Activated naive CD8-positive, alpha-beta T cell treated with anti-CD3 and anti-CD28 coated beads for 36 hours (primary cell): Measurements from ENCODE around the gene UCKL1. TPM values are rescaled to one million over a fixed set of nuclear protein-coding genes. Genes with fewer than 3 reads are reported as not detected.
"Not testable (repeated sequence)": the region's sequence is repeated elsewhere in the genome, so short reads cannot be mapped to it uniquely, and the experiment has no call there.

Experiments used
- DNase-seq: peaks from one replicate; pipeline ENCODE4 v3.0.0; 2021
- H3K27ac Mint-ChIP-seq: one replicate; pipeline ENCODE4 v1.8.0; 2022; ENCODE audit warnings: mild to moderate bottlenecking, moderate library complexity, mixed read lengths
- H3K27me3 Mint-ChIP-seq: one replicate; pipeline ENCODE4 v1.8.0; 2022; ENCODE audit warnings: mild to moderate bottlenecking, mixed read lengths
- H3K36me3 Mint-ChIP-seq: one replicate; pipeline ENCODE4 v1.8.0; 2021; ENCODE audit warnings: mild to moderate bottlenecking, mixed read lengths
- H3K4me1 Mint-ChIP-seq: one replicate; pipeline ENCODE4 v1.8.0; 2021; ENCODE audit warnings: mixed read lengths
- H3K4me3 Mint-ChIP-seq: one replicate; pipeline ENCODE4 v1.8.0; 2022; ENCODE audit warnings: mild to moderate bottlenecking, moderate library complexity, mixed read lengths
- H3K9me3 Mint-ChIP-seq: one replicate; pipeline ENCODE4 v1.8.0; 2022; ENCODE audit warnings: mixed read lengths
- total RNA-seq, 2 experiments: library from RNA; stranded (reverse); gene quantifications; one replicate each; pipeline ENCODE4 v1.2.3, GENCODE V29; 2021

Gene UCKL1
- total RNA-seq, 2 experiments from 2014 or later: 27.6 to 28.9 TPM

- H3K36me3 Mint-ChIP-seq: peaks cover 19% of the 10 kb centered on the region
- no peak for DNase-seq
- no peaks in the 10 kb centered on the region for H3K9me3 Mint-ChIP-seq
- peak overlapping the region; percentile 85 for H3K27ac Mint-ChIP-seq
- no peaks in the 10 kb centered on the region for H3K27me3 Mint-ChIP-seq
- peak overlapping the region; percentile 80 for H3K4me3 Mint-ChIP-seq
- peaks cover 48% of the 10 kb centered on the region for H3K4me1 Mint-ChIP-seq
These were observed 20.9 kb upstream of the UCKL1 start for GRCh38 chr20:63976980-63977738.

- DNase-seq, H3K9me3 Mint-ChIP-seq, H3K27me3 Mint-ChIP-seq, H3K27ac Mint-ChIP-seq: not testable (repeated sequence)
- peaks cover 45% of the 10 kb centered on the region for H3K4me1 Mint-ChIP-seq
- peaks cover 19% of the 10 kb centered on the region for H3K36me3 Mint-ChIP-seq
- H3K4me3 Mint-ChIP-seq: peak overlapping the region; percentile 66
These were observed 20.3 kb upstream of the UCKL1 start for GRCh38 chr20:63976511-63976910.

DNA sequence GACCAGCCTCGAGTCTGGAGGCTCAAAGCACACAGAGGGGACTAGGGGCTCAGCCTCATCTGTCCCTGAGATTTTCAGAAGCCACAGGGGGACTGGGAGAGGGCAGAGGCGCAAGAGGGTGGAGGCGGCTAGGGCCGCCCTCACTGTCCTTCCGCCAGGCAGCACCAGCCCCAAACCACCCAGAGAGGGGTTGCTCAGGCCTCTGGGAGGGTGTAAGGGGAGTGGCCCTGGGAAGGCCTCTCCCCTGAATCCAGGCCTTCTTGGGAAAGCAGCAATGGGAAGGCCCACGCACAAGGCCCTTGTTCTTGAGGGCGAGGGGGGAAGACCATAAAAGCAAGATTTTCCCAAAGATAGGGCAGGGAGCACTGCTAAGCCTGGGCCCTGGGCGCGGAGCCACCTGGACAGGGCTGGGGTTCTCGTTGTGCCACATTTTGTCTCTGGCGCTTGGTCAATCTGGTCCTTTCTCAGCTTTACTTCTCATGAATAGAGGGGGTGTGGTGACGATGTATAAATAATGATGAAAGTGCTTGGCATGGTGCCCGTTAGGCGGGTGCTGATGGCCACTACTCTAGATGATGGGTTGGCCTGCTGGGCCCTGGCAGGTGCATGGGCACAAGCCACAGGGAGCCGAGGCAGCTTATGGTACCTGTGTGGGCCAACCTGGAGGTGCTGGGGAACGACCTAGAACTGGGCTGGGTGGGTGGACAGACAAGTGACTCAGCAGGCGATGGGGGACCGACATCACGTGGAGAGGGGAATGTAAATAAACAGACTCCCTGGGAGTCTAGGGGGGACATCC lies 18.4 kb upstream of the UCKL1 start:
- Mint-ChIP-seq H3K36me3 (peaks cover 18% of the 10 kb centered on the region), H3K4me3 (no peak overlapping the region), H3K27me3 (no peaks in the 10 kb centered on the region), H3K27ac (peak overlapping the region; percentile 44), H3K9me3 (no peaks in the 10 kb centered on the region), H3K4me1 (peaks cover 34% of the 10 kb centered on the region)
- DNase-seq: no peak

DNA sequence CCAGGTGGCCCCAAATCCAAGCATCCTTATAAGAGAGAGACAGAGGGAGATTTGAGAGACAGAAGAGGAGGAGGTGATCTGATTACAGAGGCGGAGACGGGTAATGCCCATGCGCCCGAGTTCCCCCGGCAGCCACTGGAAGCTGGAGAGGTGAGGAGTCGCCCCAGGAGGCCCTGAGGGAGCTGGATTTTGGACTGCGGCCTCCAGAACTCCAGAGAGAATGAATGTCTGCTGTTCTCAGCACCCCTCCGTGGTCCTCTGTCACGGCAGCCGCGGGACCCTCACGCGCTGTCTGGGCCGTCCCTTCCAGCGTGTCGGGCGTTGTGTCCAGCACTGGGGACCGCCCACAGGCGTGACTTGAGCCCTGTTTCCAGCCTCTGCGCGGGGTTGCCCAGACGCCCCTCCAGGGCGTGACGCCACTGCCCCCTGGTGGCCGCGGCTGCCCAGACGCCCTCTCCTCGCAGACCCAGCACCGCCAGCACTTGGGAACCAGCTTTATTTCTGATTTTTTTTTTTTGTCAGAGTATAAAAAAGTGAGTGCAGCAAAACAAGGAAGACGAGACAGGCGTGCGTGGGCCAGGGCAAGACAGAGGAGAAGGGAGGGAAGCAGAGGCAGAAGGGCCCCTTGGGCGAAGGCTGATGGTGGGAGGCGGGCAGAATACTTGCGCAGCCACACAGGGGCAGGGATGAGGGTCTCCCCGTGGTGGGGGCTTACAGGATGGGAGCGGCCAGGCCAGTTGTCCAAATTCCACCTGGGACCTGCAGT lies 17.6 kb upstream of the UCKL1 start:
- peak overlapping the region; percentile 0 for H3K27ac Mint-ChIP-seq
- H3K27me3 Mint-ChIP-seq: no peaks in the 10 kb centered on the region
- no peak overlapping the region for H3K4me3 Mint-ChIP-seq
- DNase-seq: peak; percentile 78
- H3K36me3 Mint-ChIP-seq: peaks cover 20% of the 10 kb centered on the region
- H3K4me1 Mint-ChIP-seq: peaks cover 35% of the 10 kb centered on the region
- H3K9me3 Mint-ChIP-seq: no peaks in the 10 kb centered on the region

- no peak for DNase-seq
- H3K4me3 Mint-ChIP-seq: no peak overlapping the region
- peaks cover 21% of the 10 kb centered on the region for H3K36me3 Mint-ChIP-seq
- no peaks in the 10 kb centered on the region for H3K27me3 Mint-ChIP-seq
- H3K4me1 Mint-ChIP-seq: peaks cover 37% of the 10 kb centered on the region
- H3K27ac Mint-ChIP-seq: no peak overlapping the region
- H3K9me3 Mint-ChIP-seq: no peaks in the 10 kb centered on the region
These were observed 16.9 kb upstream of the UCKL1 start for GRCh38 chr20:63973160-63973479.

GRCh38 chr20:63972312-63973159 lies 16.3 kb upstream of the UCKL1 start:
- peaks cover 24% of the 10 kb centered on the region for H3K36me3 Mint-ChIP-seq
- no peak overlapping the region for H3K4me3 Mint-ChIP-seq
- H3K27me3 Mint-ChIP-seq: no peaks in the 10 kb centered on the region
- no peaks in the 10 kb centered on the region for H3K9me3 Mint-ChIP-seq
- H3K4me1 Mint-ChIP-seq: peaks cover 31% of the 10 kb centered on the region
- no peak for DNase-seq
- H3K27ac Mint-ChIP-seq: no peak overlapping the region

DNA sequence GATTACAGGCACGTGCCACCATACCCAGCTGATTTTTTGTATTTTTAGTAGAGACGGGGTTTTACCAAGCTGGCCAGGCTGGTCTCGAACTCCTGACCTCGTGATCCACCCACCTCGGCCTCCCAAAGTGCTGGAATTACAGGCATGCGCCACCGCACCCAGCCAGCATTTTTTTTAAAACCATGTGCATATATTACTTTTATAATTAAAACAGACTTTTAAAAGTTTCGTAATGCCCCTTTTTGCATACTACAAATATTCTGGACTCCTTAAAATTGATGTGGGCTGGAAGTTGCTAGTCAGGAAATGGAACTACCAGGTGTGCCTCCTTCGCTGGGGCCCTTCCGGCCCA lies 15.7 kb upstream of the UCKL1 start:
- peaks cover 24% of the 10 kb centered on the region for H3K36me3 Mint-ChIP-seq
- DNase-seq, H3K27ac Mint-ChIP-seq, H3K9me3 Mint-ChIP-seq, H3K4me3 Mint-ChIP-seq, H3K27me3 Mint-ChIP-seq: not testable (repeated sequence)
- peaks cover 25% of the 10 kb centered on the region for H3K4me1 Mint-ChIP-seq

DNA sequence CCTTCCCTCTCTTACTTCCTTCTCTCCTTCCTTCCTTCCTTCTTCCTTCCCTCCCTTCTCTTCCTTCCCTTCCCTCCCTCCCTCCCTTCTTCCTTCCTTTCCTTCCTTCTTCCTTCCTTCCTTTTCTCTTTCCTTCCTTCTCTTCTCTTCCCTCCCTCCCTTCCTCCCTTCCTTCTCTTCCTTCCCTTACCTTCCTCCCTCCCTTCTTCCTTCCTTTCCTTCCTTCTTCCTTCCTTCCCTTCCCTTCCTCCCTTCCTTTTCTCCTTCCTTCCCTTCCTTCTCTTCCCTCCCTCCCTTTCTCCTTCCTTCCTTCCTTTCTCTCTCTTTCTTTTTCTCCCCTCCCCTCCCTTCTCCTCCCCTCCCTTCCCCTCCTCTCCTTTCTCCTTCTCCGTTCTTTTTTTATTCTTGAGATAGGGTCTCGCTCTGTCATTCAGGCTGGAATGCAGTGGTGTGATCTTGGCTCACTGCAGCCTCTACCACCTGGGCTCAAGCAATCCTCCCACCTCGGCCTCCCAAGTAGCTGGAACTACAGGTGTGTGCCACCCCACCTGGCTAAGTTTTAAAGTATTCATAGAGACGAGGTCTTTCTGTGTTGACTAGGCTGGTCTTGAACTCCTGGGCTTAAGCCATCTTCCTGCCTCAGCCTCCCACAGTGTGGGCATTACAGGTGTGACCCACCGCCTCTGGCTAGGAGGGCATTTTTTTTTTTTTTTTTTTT lies 14.7 kb upstream of the UCKL1 start:
- Mint-ChIP-seq H3K4me3 (peak overlapping the region; percentile 55), H3K4me1 (peaks cover 17% of the 10 kb centered on the region), H3K27me3 (no peaks in the 10 kb centered on the region), H3K36me3 (peaks cover 22% of the 10 kb centered on the region), H3K27ac (peak overlapping the region; percentile 66), H3K9me3 (no peaks in the 10 kb centered on the region)
- DNase-seq: no peak

DNA sequence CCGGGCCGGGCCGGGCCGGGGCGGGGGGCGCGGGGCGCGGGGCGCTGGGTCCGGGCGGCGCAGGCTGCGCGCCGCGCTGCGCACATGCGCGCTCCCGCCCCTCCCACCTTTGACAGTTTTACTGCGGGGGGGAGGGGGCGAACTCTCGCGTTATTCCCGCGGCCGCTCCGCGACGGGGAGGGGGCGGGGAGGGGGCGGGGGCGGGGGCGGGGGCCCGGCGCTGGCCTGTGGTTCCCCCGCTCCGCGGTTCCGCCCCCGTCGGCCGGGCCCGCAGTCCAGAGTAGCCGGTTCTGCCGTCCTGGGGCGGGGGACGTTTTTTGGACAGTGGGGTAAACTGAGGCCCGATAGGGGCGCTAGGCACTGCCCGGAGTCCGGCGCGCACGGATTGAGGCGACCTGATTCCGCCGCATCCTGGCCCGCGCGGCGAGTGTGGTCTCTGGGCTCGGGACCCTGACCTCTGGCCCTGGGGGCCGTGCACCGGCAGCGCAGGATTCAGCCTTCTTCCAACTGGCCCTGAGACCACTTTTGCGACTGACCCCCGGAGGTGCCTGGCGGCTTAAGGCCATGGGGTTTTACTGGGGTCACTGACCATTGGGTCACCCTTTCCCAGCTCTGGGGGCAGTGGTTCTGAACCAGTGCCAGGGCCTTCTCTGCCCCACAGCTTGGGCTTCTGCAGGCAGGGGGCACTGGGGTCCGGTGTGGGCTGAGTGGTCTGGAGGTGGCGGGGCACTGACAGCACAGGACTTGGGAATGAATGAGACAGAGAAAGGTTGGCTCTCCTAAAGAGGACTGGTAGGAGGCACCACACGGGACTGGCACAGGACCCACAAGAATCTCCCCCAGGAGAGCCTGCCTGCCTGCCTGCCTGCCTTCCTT lies 13.9 kb upstream of the UCKL1 start, which contains the start of gene ZNF512B:
TSS of gene ZNF512B (minus strand) at position 93 of the 876 bp plus-strand sequence. CDS start 1,980 bp downstream, outside the sequence.
- H3K4me1 Mint-ChIP-seq: peaks cover 17% of the 10 kb centered on the region
- peak within 1 kb of the TSS; percentile 84 for H3K4me3 Mint-ChIP-seq
- H3K27me3 Mint-ChIP-seq: no peaks in the 10 kb centered on the region
- peak; percentile 57 for DNase-seq
- peak within 1 kb of the TSS; percentile 84 for H3K27ac Mint-ChIP-seq
- peaks cover 22% of the 10 kb centered on the region for H3K36me3 Mint-ChIP-seq
- no peaks in the 10 kb centered on the region for H3K9me3 Mint-ChIP-seq

GRCh38 chr20:63968928-63969760 lies 12.9 kb upstream of the UCKL1 start:
- Mint-ChIP-seq H3K9me3 (no peaks in the 10 kb centered on the region), H3K27ac (peak overlapping the region; percentile 84), H3K4me3 (peak overlapping the region; percentile 84), H3K36me3 (peaks cover 18% of the 10 kb centered on the region), H3K27me3 (no peaks in the 10 kb centered on the region), H3K4me1 (peaks cover 17% of the 10 kb centered on the region)
- DNase-seq: no peak

DNA sequence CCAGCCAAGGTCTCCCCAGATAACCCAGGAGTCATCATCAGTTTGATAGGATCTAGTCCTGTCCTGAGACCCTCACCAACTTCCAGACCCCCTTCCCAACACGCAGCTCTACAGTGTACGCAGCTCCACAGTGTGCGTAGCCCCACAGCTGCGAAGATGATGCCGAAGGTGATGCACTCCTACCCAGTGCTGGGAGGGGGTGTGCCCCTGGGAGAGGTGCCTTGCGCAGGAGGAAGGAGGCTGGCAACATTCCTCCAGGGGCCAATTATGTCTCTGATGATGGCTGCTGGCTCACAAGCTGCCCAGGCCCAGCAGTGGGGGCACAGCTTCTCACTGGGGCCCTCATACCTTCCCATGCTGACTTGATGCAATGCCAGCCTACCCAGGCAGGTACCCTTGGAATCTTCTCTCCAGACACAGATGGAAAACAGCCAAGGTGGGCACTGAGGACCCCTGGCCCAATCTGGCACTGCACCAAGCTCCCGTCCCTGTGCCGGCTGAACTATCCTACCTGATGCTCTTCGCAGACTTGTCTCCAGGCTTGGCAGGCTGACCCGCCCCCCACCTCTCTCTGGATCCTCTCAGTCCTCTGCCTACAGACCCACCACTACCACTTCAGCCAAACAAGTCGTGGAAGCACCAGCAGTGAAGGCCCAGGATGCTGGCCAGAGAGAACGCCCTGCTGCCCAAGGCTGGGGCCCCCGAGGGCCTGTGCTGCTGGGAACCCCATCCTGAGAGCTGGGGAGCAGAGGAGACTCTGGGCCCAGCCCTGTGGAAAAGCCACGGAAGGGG lies 12.1 kb upstream of the UCKL1 start:
- Mint-ChIP-seq H3K36me3 (peaks cover 19% of the 10 kb centered on the region), H3K27me3 (no peaks in the 10 kb centered on the region), H3K9me3 (no peaks in the 10 kb centered on the region), H3K27ac (peak overlapping the region; percentile 84), H3K4me1 (peaks cover 11% of the 10 kb centered on the region), H3K4me3 (peak overlapping the region; percentile 84)
- no peak for DNase-seq
